ENCODE data around the gene C1RL. TPM values are rescaled to one million over a fixed set of nuclear protein-coding genes. Genes with fewer than 3 reads are reported as not detected.

C1RL gene
- total and polyA plus RNA-seq, 4 donors, result 67.5 to 188 (median 124) TPM

- TF ChIP-seq RXRA (IDR thresholded peaks at IDR 0.05) (peak in 1 of 2 donors; percentile 5), CTCF (IDR thresholded peaks at IDR 0.05; ENCODE audit: low read depth, low read length, missing input control) (no peak), ATF3 (IDR thresholded peaks at IDR 0.05) (no peak), MAX (IDR thresholded peaks at IDR 0.05) (no peak), SP1 (IDR thresholded peaks at IDR 0.05) (peak; percentile 34), HNF4A (conservative IDR thresholded peaks at IDR 0.05) (peak; percentile 68 to 69), YY1 (IDR thresholded peaks at IDR 0.05) (no peak)
- H3K36me3 ChIP-seq (ENCODE audit: control insufficient read depth in 4 of 4, insufficient read depth in 3 of 4, low read depth in 1 of 4, low read length in 3 of 4), result peaks cover 4 to 38% (median 31%) of the 10 kb centered on the region in 4 donors
- H3K4me3 ChIP-seq (ENCODE audit: low read depth in 1 of 3, low read length in 3 of 3), result no peak overlapping the region
- peak overlapping the region in 1 of 2 donors; percentile 49 for H3K27ac ChIP-seq (ENCODE audit: low read depth in 1 of 2, low read length in 2 of 2)
- DNase-seq (ENCODE audit: low spot score), result no peak
- peaks cover 3 to 42% (median 26%) of the 10 kb centered on the region in 4 donors for H3K4me1 ChIP-seq (ENCODE audit: control insufficient read depth in 4 of 4, insufficient read depth in 4 of 4, low read length in 3 of 4)
- 73% methylated on average over 7 of the region's 7 CpGs for WGBS
- no peak overlapping the region for H3K9ac ChIP-seq (ENCODE audit: low read depth in 1 of 2, low read length in 2 of 2)
- no peaks in the 10 kb centered on the region for H3K27me3 ChIP-seq (ENCODE audit: control insufficient read depth in 4 of 4, insufficient read depth in 4 of 4, low read length in 3 of 4)
- H3K9me3 ChIP-seq (ENCODE audit: control insufficient read depth in 4 of 4, low read length in 3 of 4), result no peaks in the 10 kb centered on the region
Observed at GRCh38 chr12:7146906-7147305, 37.9 kb upstream of the C1RL start.

- Histone ChIP-seq H3K9ac (ENCODE audit: low read depth in 1 of 2, low read length in 2 of 2) (no peak overlapping the region), H3K4me1 (ENCODE audit: control insufficient read depth in 4 of 4, insufficient read depth in 4 of 4, low read length in 3 of 4) (peaks cover 3 to 35% (median 23%) of the 10 kb centered on the region in 4 donors), H3K36me3 (ENCODE audit: control insufficient read depth in 4 of 4, insufficient read depth in 3 of 4, low read depth in 1 of 4, low read length in 3 of 4) (peaks cover 4 to 44% (median 31%) of the 10 kb centered on the region in 4 donors), H3K27me3 (ENCODE audit: control insufficient read depth in 4 of 4, insufficient read depth in 4 of 4, low read length in 3 of 4) (no peaks in the 10 kb centered on the region), H3K4me3 (ENCODE audit: low read depth in 1 of 3, low read length in 3 of 3) (no peak overlapping the region), H3K27ac (ENCODE audit: low read depth in 1 of 2, low read length in 2 of 2) (peak overlapping the region in 1 of 2 donors; percentile 49), H3K9me3 (ENCODE audit: control insufficient read depth in 4 of 4, low read length in 3 of 4) (no peaks in the 10 kb centered on the region)
- 94% methylated on average over 7 of the region's 7 CpGs for WGBS
- DNase-seq (ENCODE audit: low spot score), result no peak
- TF ChIP-seq NR2F2 (IDR thresholded peaks at IDR 0.05) (no peak), FOXA1 (IDR thresholded peaks at IDR 0.05) (no peak), ATF3 (IDR thresholded peaks at IDR 0.05) (no peak), GABPA (IDR thresholded peaks at IDR 0.05 in 1 of 2, conservative IDR thresholded peaks at IDR 0.05 in 1 of 2) (no peak), FOXA2 (IDR thresholded peaks at IDR 0.05) (no peak), YY1 (IDR thresholded peaks at IDR 0.05) (no peak), ZBTB33 (IDR thresholded peaks at IDR 0.05) (no peak), JUND (IDR thresholded peaks at IDR 0.05) (no peak), MAX (IDR thresholded peaks at IDR 0.05) (no peak), RAD21 (IDR thresholded peaks at IDR 0.05) (no peak), CTCF (IDR thresholded peaks at IDR 0.05; ENCODE audit: low read depth, low read length, missing input control) (no peak), RXRA (IDR thresholded peaks at IDR 0.05) (no peak), REST (IDR thresholded peaks at IDR 0.05) (no peak)
Observed at GRCh38 chr12:7146228-7146627, 37.2 kb upstream of the C1RL start.
